ENCODE measurements around the gene CERS4. TPM values are rescaled to one million over a fixed set of nuclear protein-coding genes. Genes with fewer than 3 reads are reported as not detected.

CERS4 gene
- total and polyA plus RNA-seq, 4 donors = 30.7 to 67.8 (median 54.4) TPM

DNA sequence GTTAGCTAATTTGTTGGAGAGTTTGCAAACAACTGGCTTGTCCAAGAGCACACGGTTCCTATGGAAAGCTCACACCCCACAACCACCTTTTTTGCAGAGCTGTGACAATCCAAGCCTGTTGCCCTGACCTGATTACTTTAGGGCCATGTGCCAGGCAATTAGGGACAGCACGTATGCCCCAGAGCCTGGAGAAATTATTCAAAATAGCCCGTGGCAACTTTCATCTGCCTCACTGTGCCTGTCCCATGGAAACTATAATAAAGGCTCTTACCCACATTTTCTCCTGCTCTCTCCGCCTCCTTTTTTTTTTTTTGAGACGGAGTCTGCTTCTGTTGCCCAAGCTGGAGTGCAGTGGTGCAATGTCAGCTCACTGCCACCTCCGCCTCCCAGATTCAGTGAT lies 41.2 kb upstream of the CERS4 start:
- H3K27me3 ChIP-seq (ENCODE audit: control insufficient read depth in 3 of 3, insufficient read depth in 3 of 3, low read length in 2 of 3) = no peaks in the 10 kb centered on the region
- no peak for DNase-seq
- peaks cover 0 to 1% (median 0%) of the 10 kb centered on the region in 5 donors for H3K4me1 ChIP-seq (ENCODE audit: control insufficient read depth in 5 of 5, insufficient read depth in 5 of 5, low read length in 5 of 5)
- WGBS, 2 donors = 67 to 68% methylated on average over 6 of the region's 6 CpGs
- no peaks in the 10 kb centered on the region for H3K9me3 ChIP-seq (ENCODE audit: control insufficient read depth in 4 of 4, insufficient read depth in 3 of 4, low read length in 3 of 4)
- H3K9ac ChIP-seq (ENCODE audit: insufficient read depth in 1 of 2, low read length in 2 of 2) = no peak overlapping the region
- no peaks in the 10 kb centered on the region for H3K36me3 ChIP-seq (ENCODE audit: control insufficient read depth in 4 of 4, insufficient read depth in 4 of 4, low read length in 4 of 4)
- no peak for ATAC-seq (ENCODE audit: insufficient read depth, low FRiP score)
- H3K4me3 ChIP-seq = no peak overlapping the region
- TF ChIP-seq, protein P1, sequence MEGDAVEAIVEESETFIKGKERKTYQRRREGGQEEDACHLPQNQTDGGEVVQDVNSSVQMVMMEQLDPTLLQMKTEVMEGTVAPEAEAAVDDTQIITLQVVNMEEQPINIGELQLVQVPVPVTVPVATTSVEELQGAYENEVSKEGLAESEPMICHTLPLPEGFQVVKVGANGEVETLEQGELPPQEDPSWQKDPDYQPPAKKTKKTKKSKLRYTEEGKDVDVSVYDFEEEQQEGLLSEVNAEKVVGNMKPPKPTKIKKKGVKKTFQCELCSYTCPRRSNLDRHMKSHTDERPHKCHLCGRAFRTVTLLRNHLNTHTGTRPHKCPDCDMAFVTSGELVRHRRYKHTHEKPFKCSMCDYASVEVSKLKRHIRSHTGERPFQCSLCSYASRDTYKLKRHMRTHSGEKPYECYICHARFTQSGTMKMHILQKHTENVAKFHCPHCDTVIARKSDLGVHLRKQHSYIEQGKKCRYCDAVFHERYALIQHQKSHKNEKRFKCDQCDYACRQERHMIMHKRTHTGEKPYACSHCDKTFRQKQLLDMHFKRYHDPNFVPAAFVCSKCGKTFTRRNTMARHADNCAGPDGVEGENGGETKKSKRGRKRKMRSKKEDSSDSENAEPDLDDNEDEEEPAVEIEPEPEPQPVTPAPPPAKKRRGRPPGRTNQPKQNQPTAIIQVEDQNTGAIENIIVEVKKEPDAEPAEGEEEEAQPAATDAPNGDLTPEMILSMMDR (IDR thresholded peaks at IDR 0.05; ENCODE audit: control extremely low read depth, extremely low read depth) = no peak
- H3K27ac ChIP-seq (ENCODE audit: low read depth in 1 of 2, low read length in 1 of 2) = no peak overlapping the region

DNA sequence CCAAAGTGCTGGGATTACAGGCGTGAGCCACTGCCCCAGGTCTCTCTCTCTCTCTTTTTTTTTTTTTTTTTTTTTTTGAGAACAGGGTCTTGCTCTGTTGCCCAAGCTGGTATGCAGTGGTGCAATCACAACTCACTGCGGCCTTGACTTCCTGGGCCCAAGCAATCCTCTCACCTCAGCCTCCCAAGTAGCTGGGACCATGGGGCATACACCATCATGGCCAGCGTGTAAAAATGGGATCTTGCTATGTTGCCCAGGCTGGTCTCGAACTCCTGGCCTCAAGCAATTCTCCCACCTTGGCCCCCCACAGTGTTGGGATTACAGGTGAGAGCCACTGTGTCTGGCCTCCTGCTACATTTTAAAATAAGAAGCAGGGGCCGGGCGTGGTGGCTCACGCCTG lies 40.6 kb upstream of the CERS4 start:
- 95 to 97% methylated on average over 7 of the region's 7 CpGs for WGBS, 2 donors

DNA sequence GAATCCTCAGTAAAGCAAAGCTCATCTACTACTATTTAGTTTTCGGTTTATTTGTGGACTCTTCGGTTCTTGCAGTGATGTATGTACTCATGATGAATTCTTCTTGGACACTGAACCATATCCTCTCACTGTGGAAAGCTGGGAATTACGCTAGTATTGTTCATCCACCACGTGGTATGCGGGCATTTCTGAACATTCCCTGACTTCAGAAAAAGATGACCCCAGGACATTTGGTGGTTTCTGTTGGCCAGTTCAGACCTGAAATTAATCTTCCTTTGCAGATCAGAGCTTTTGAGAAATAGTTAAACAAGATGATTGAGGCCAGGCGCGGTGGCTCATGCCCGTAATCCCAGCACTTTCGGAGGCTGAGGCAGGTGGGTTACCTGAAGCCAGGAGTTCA lies 34.5 kb upstream of the CERS4 start:
- WGBS, 2 donors = 93 to 94% methylated on average over 9 of the region's 9 CpGs
- Histone ChIP-seq H3K27ac (ENCODE audit: low read depth in 1 of 2, low read length in 1 of 2) (no peak overlapping the region), H3K9ac (ENCODE audit: insufficient read depth in 1 of 2, low read length in 2 of 2) (no peak overlapping the region), H3K9me3 (ENCODE audit: control insufficient read depth in 4 of 4, insufficient read depth in 3 of 4, low read length in 3 of 4) (no peaks in the 10 kb centered on the region), H3K4me3 (no peak overlapping the region), H3K36me3 (ENCODE audit: control insufficient read depth in 4 of 4, insufficient read depth in 4 of 4, low read length in 4 of 4) (no peaks in the 10 kb centered on the region), H3K4me1 (ENCODE audit: control insufficient read depth in 5 of 5, insufficient read depth in 5 of 5, low read length in 5 of 5) (peaks cover 0 to 1% (median 0%) of the 10 kb centered on the region in 5 donors), H3K27me3 (ENCODE audit: control insufficient read depth in 3 of 3, insufficient read depth in 3 of 3, low read length in 2 of 3) (no peaks in the 10 kb centered on the region)
- DNase-seq = no peak
- TF ChIP-seq, protein P1 (IDR thresholded peaks at IDR 0.05; ENCODE audit: control extremely low read depth, extremely low read depth) = no peak
- no peak for ATAC-seq (ENCODE audit: insufficient read depth, low FRiP score)

More for the DNA sequence above, 40.6 kb upstream of the CERS4 start:
- H3K4me3 ChIP-seq = no peak overlapping the region
- no peak overlapping the region for H3K9ac ChIP-seq (ENCODE audit: insufficient read depth in 1 of 2, low read length in 2 of 2)
- no peak overlapping the region for H3K27ac ChIP-seq (ENCODE audit: low read depth in 1 of 2, low read length in 1 of 2)
- no peak for ATAC-seq (ENCODE audit: insufficient read depth, low FRiP score)
- no peak for DNase-seq
- no peaks in the 10 kb centered on the region for H3K9me3 ChIP-seq (ENCODE audit: control insufficient read depth in 4 of 4, insufficient read depth in 3 of 4, low read length in 3 of 4)
- H3K36me3 ChIP-seq (ENCODE audit: control insufficient read depth in 4 of 4, insufficient read depth in 4 of 4, low read length in 4 of 4) = no peaks in the 10 kb centered on the region
- no peaks in the 10 kb centered on the region for H3K27me3 ChIP-seq (ENCODE audit: control insufficient read depth in 3 of 3, insufficient read depth in 3 of 3, low read length in 2 of 3)
- TF ChIP-seq, protein P1 (IDR thresholded peaks at IDR 0.05; ENCODE audit: control extremely low read depth, extremely low read depth) = no peak
- peaks cover 0 to 1% (median 0%) of the 10 kb centered on the region in 5 donors for H3K4me1 ChIP-seq (ENCODE audit: control insufficient read depth in 5 of 5, insufficient read depth in 5 of 5, low read length in 5 of 5)

DNA sequence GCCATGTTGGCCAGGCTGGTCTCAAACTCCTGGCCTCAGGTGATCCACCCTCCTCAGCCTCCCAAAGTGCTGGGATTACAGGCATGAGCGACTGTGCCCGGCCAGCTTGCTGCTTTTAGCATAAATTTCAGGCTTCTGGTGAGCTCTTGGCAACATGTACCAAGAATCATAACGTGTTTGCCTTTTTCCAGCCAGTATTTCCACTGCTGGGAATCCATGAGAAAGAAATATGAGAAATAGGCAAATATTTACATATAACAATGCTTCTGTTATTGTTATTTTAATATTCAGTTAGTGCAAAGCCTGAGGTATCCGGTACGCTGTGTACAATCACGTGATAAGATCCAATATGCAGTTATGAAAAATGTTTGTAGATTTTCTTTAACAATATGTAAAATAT lies 29.2 kb upstream of the CERS4 start:
- DNase-seq (no peak), ATAC-seq (ENCODE audit: insufficient read depth, low FRiP score) (no peak)
- H3K36me3 ChIP-seq (ENCODE audit: control insufficient read depth in 4 of 4, insufficient read depth in 4 of 4, low read length in 4 of 4) = no peaks in the 10 kb centered on the region
- peaks cover 0 to 2% (median 0%) of the 10 kb centered on the region in 5 donors for H3K4me1 ChIP-seq (ENCODE audit: control insufficient read depth in 5 of 5, insufficient read depth in 5 of 5, low read length in 5 of 5)
- TF ChIP-seq, protein P1 (IDR thresholded peaks at IDR 0.05; ENCODE audit: control extremely low read depth, extremely low read depth) = no peak
- no peaks in the 10 kb centered on the region for H3K27me3 ChIP-seq (ENCODE audit: control insufficient read depth in 3 of 3, insufficient read depth in 3 of 3, low read length in 2 of 3)
- H3K9ac ChIP-seq (ENCODE audit: insufficient read depth in 1 of 2, low read length in 2 of 2) = no peak overlapping the region
- H3K4me3 ChIP-seq = no peak overlapping the region
- WGBS, 2 donors = 55 to 73% methylated on average over 6 of the region's 6 CpGs
- no peaks in the 10 kb centered on the region for H3K9me3 ChIP-seq (ENCODE audit: control insufficient read depth in 4 of 4, insufficient read depth in 3 of 4, low read length in 3 of 4)
- H3K27ac ChIP-seq (ENCODE audit: low read depth in 1 of 2, low read length in 1 of 2) = no peak overlapping the region

All from lung (tissue), 12 donors.